NCI-H1105 (cell line): Measurements from ENCODE around the gene SEMA3D.
A peak's percentile ranks its signal among the peaks of the same experiment; 100 is the strongest.

Source experiments
- DNase-seq: peaks from one replicate; lab custom pipeline; 2025; lab: John Stamatoyannopoulos, UW

The SEMA3D gene

GRCh38 chr7:85033263-85033662 lies 153.6 kb downstream of the SEMA3D start:
- no peak for DNase-seq

DNA sequence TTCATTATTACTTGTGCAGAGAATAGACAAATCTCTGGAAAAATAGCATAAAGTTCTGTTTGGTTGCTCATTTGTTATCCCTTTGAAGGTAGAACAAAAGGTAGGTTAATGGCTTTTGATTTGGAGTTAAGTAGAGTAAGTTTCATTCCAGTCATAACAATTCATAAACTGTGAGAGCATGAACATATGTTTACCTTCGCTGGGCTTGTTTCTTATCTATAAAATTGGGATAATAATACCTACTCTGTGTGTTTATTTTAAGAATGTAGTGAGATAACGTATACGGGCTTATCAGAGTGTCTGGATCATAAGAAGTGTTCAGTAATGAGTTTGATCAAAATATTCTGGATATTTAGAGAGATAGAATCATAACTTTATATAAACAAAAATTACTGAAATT lies 155.4 kb downstream of the SEMA3D start:
- no peak for DNase-seq

DNA sequence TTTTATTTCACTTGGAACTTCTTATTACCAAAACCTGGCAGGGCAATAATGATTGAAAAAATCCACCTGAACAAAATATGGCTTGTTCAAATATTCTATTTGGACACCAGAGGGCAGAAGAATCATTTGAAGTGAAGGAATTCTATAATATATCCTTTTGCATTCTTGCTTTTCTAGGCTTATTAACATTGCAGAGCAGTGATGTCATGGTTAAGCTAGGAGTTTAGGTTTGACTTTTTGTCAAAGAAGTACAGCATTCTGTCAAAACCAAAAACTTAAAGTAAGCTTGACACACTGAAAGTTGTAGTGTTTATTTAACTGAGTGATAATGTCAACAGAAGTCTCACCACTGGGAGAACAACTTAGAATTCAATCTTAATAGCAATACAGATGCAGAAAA lies 156.0 kb downstream of the SEMA3D start:
- DNase-seq = peak; percentile 15

- DNase-seq = no peak
These were observed 161.5 kb downstream of the SEMA3D start for GRCh38 chr7:85025312-85025756.

GRCh38 chr7:85023916-85024315 lies 162.9 kb downstream of the SEMA3D start:
- no peak for DNase-seq

- no peak for DNase-seq
These were observed 163.7 kb downstream of the SEMA3D start for GRCh38 chr7:85023066-85023712.

GRCh38 chr7:85022064-85022697 lies 164.7 kb downstream of the SEMA3D start:
- DNase-seq = no peak

- DNase-seq = no peak
These were observed 165.7 kb downstream of the SEMA3D start for GRCh38 chr7:85021101-85021704.

GRCh38 chr7:85019778-85020177 lies 167.1 kb downstream of the SEMA3D start:
- DNase-seq = no peak

DNA sequence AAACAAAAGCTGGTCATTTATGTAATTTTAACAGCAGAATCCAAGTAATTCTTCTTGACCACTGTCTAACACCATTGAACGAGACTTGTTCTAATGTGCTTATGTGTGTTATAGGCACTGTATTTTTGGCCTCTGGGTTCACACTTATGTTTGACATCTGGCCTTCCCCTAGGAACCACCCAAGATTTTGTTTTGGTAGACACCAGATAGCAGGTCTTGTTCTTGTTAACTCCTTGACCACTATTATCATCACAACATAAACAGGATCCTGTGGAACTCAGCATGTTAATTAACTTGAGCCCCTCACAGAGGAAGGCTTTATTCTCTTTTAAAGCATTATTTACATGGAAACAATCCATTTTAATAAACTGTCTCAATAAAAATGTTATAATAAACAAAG lies 167.7 kb downstream of the SEMA3D start:
- DNase-seq = no peak

- DNase-seq = no peak
These were observed 168.4 kb downstream of the SEMA3D start for GRCh38 chr7:85018498-85018897.

GRCh38 chr7:85016286-85016685 lies 170.6 kb downstream of the SEMA3D start:
- no peak for DNase-seq

- no peak for DNase-seq
These were observed 171.8 kb downstream of the SEMA3D start for GRCh38 chr7:85014936-85015660.

DNA sequence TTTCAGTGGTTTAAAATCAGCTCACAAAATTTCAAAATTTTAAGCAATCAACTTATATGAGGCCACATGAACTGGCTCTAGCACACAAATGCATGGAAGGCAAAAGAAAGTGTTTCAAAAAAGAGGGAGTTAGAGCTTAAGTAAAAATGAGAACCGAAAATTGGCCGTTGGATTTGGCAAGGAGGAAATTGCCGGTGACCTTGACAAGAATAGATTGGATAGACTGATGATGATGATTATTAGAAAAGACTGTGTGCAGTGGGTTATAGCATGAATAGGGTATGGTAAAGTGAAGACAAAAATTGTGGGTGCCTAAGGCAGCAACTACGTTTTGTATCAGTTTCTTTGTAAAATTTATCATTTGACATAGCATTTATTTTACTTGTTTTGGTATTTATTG lies 175.7 kb downstream of the SEMA3D start:
- no peak for DNase-seq

DNA sequence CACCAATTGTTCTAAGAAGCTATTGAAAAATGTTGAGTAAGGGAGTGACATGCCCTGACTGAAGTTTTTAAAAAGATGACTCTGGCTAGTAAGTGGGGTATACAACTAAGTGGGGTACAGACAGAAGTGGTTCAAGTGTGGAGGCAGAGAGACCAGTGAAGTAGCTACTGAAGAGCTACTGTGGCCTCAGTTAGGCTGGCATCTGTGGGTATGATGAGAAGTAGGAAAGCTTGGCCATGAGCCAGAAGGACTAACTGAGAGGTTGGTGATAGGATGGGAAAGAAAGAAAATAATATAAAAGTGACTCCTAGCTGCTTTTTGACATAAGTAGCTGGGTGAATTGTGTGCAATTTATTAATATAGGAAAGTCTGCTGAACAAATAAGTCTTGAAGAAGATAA lies 176.6 kb downstream of the SEMA3D start:
- DNase-seq = no peak

GRCh38 chr7:85006754-85007153 lies 180.1 kb downstream of the SEMA3D start:
- no peak for DNase-seq

DNA sequence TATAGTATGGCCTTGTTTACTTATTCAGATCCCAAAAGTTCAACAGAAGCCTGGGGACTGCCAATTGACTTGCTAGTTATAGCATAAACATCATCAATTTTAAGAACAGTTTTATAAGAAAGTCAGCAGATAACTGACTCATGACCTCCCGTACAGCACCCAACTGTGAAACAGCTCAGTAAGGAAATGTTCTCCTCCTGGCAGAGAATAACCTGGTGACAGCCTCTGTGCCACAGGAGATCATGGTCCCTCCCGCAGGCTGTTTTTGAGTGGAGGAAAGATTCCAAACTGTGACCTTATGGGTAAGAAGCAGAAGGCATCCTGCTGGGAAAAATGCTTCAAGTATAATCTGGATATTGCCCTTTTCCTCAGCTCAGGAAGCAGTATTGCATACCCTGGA lies 182.5 kb downstream of the SEMA3D start:
- DNase-seq = no peak

- no peak for DNase-seq
These were observed 185.1 kb downstream of the SEMA3D start for GRCh38 chr7:85001495-85002345.

DNA sequence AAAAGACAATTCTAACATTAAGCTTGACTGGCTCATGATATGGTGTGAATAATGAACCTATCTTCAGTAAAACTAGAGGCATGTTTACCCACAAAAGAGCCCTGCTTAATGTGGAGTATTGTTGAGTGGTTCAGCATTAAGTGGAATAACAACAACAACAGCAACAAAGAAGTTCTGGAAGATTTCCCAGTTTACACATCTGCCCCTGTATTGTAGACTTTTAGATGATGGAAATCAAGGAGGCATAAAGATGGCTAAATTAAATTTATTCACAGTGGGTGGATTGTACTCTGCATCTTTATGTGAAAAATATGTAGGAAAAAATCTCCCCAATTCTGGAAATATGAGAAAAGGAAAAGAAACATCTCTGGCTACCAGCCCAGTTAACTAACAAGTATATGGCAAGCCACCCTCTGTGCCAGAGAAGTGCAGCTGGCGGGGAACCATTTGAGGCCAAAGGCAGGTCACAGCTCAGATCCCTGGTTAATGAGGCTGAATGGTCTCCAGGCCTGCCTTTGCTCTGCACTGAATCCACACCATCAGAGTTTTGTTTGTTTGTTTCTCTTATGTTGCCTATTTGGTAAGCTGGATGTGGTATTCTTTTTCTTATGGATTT lies 186.0 kb downstream of the SEMA3D start:
- peak; percentile 94 for DNase-seq

GRCh38 chr7:84999450-84999849 lies 187.4 kb downstream of the SEMA3D start:
- DNase-seq = no peak

GRCh38 chr7:84998665-84999064 lies 188.2 kb downstream of the SEMA3D start:
- DNase-seq = no peak
